Right lobe of liver (tissue), 6 donors: ENCODE results near the gene P3R3URF. TPM values are rescaled to one million over a fixed set of nuclear protein-coding genes. Genes with fewer than 3 reads are reported as not detected.
A peak's percentile ranks its signal among the peaks of the same experiment; 100 is the strongest.

Experiments used
- ATAC-seq, 4 donors: fragments of 200-7000 bp; cut with Tn5 transposase; one replicate each; pipeline ENCODE4 v1.9.1; 2020; ENCODE audit warnings: mild to moderate bottlenecking in 4 of 4, moderate library complexity in 4 of 4
- DNase-seq, 3 donors: peaks; one replicate each; pipeline ENCODE4 v3.0.0-alpha.2; 2020
- H3K27ac ChIP-seq, 3 donors: fragments of 200-600 bp; one replicate each; pipeline ENCODE4 v1.8.0; 2022
- H3K27me3 ChIP-seq, 2 donors: fragments of 200-600 bp; one replicate each; pipeline ENCODE4 v1.8.0; 2022
- H3K36me3 ChIP-seq, 4 donors: fragments of 200-600 bp; sonication (generic) in 1 of 4; one replicate each; pipeline versions ENCODE4 v1.5.1 to v1.8.0; 2017 to 2022; ENCODE audit warnings: control low read depth in 1 of 4
- H3K4me1 ChIP-seq, 4 donors: fragments of 200-600 bp; sonication (generic) in 1 of 4; one replicate each; pipeline versions ENCODE4 v1.5.1 to v1.8.0; 2017 to 2022; ENCODE audit warnings: control low read depth in 1 of 4
- H3K4me3 ChIP-seq, 3 donors: fragments of 200-600 bp; one replicate each; pipeline ENCODE4 v1.8.0; 2022
- H3K9me3 ChIP-seq, 4 donors: fragments of 200-600 bp; sonication (generic) in 1 of 4; one replicate each; pipeline versions ENCODE4 v1.5.1 to v1.8.0; 2017 to 2022; ENCODE audit warnings: control low read depth in 1 of 4
- CTCF ChIP-seq, 4 donors: fragments of 200-600 bp in 3 of 4; fragments of 450-650 bp in 1 of 4; IDR thresholded peaks; one replicate each; pipeline versions ENCODE4 v1.5.1 to v1.8.0; 2016 to 2022; ENCODE audit warnings: antibody characterized with exemption in 4 of 4, mild to moderate bottlenecking in 2 of 4
- POLR2A ChIP-seq: fragments of 450-650 bp; IDR thresholded peaks from one replicate; pipeline ENCODE4 v1.6.1; 2017; ENCODE audit warnings: antibody characterized with exemption, mild to moderate bottlenecking
- WGBS: methylation state at CpG from one replicate; pipeline ENCODE4 v1.1.6; 2018; ENCODE audit warnings: low coverage, low lambda C conversion rate; ENCODE audit not compliant: insufficient coverage; ENCODE audit errors: missing lambda C conversion rate; 5-methylcytosine and 5-hydroxymethylcytosine counted together
- intact Hi-C, 2 donors: fragments of 100-400 bp; cut with DNase I; formaldehyde crosslinking; loops; one replicate each; pipeline versions ENCODE4 v1.11.2 to v1.14.1; 2022
- total RNA-seq, 6 experiments: library from RNA; depleted of rRNA in 2 of 6; stranded (reverse); fragments of >200 nt in 2 of 6; fragmentation: NEBNext Ultra II Directional in 3 of 6; extraction: Animal tissue kit (Norgen Biotek cat#: 25700) in 3 of 6; gene quantifications; one replicate each; pipeline versions ENCODE4 v1.1.0 to v1.2.4, GENCODE V29; 2016 to 2023
- donor health status: DM: no; HTN: yes; CAD: no.
- donor health status: DM: no; HTN: no; CAD: no.
- donor health status: DM: no; HTN: no; CAD: no.
- donor health status: DM: no; HTN: yes; CAD: no.
- donor health status: DM: no; HTN: yes; CAD: no.

P3R3URF gene
- total RNA-seq, 6 experiments from 2014 or later = not detected

- Histone ChIP-seq H3K27ac (peak overlapping the region in 1 of 3 donors; percentile 54), H3K4me3 (no peak overlapping the region), H3K36me3 (peaks cover 0 to 20% (median 6%) of the 10 kb centered on the region in 4 donors), H3K27me3 (no peaks in the 10 kb centered on the region), H3K9me3 (no peaks in the 10 kb centered on the region), H3K4me1 (peaks cover 0 to 20% (median 4%) of the 10 kb centered on the region in 4 donors)
- ATAC-seq (peak; percentile 45 to 85 (median 67)), DNase-seq (peak; percentile 43 to 83 (median 71))
- intact Hi-C loops = no loop called here
- TF ChIP-seq CTCF (IDR thresholded peaks at IDR 0.05) (peak in 1 of 4 donors; percentile 5), POLR2A (no peak)
- 69% methylated on average over 5 of the region's 6 CpGs for WGBS
Observed at GRCh38 chr1:46188295-46189030, 12.2 kb upstream of the P3R3URF start.

- Histone ChIP-seq H3K4me1 (peaks cover 0 to 30% (median 5%) of the 10 kb centered on the region in 4 donors), H3K27me3 (no peaks in the 10 kb centered on the region), H3K9me3 (no peaks in the 10 kb centered on the region), H3K27ac (no peak overlapping the region), H3K36me3 (peaks cover 0 to 10% (median 3%) of the 10 kb centered on the region in 4 donors), H3K4me3 (no peak overlapping the region)
- ATAC-seq = no peak
- WGBS = no CpG with 5 or more reads among the region's 8 CpGs
- intact Hi-C loops = no loop called here
- DNase-seq = no peak
- TF ChIP-seq POLR2A (no peak), CTCF (IDR thresholded peaks at IDR 0.05) (no peak)
Observed at GRCh38 chr1:46187106-46187869, 11.0 kb upstream of the P3R3URF start.

GRCh38 chr1:46186076-46186475, 9.8 kb upstream of the P3R3URF start:
- Histone ChIP-seq H3K9me3 (no peaks in the 10 kb centered on the region), H3K4me3 (no peak overlapping the region), H3K36me3 (peaks cover 0 to 4% (median 0%) of the 10 kb centered on the region in 4 donors), H3K27me3 (no peaks in the 10 kb centered on the region), H3K4me1 (peaks cover 0 to 32% (median 5%) of the 10 kb centered on the region in 4 donors), H3K27ac (no peak overlapping the region)
- no peak for TF ChIP-seq CTCF (IDR thresholded peaks at IDR 0.05)
- WGBS = 100% methylated on average over 1 of the region's 2 CpGs
- intact Hi-C loops = no loop called here
- ATAC-seq = no peak
- DNase-seq = no peak

GRCh38 chr1:46184920-46185658, 8.8 kb upstream of the P3R3URF start:
- ATAC-seq (no peak), DNase-seq (no peak)
- Histone ChIP-seq H3K9me3 (no peaks in the 10 kb centered on the region), H3K36me3 (no peaks in the 10 kb centered on the region), H3K27ac (no peak overlapping the region), H3K4me3 (no peak overlapping the region), H3K4me1 (peaks cover 0 to 32% (median 5%) of the 10 kb centered on the region in 4 donors), H3K27me3 (no peaks in the 10 kb centered on the region)
- intact Hi-C loops = loop anchor here (5.0 kb wide), 1 partner anchor 148 kb away; no protein-coding TSS in a partner anchor
- 47% methylated on average over 5 of the region's 7 CpGs for WGBS
- TF ChIP-seq POLR2A (no peak), CTCF (IDR thresholded peaks at IDR 0.05) (no peak)
